ENCODE results near the gene MROH7. TPM values are rescaled to one million over a fixed set of nuclear protein-coding genes. Genes with fewer than 3 reads are reported as not detected.

Gene MROH7
- total and polyA plus RNA-seq, 2 of the 13 experiments (the other 11 are each of a cell fraction or from before 2014, with no cell fraction given) = 0.09 TPM

- no peak for TF ChIP-seq ZNF18 (CRISPR knock-in tag; IDR thresholded peaks at IDR 0.05; ENCODE audit: insufficient replicate concordance)
- no peak for TF ChIP-seq SMARCC2 (IDR thresholded peaks at IDR 0.05)
- TF ChIP-seq HNRNPLL (IDR thresholded peaks at IDR 0.05; ENCODE audit: low read depth, low read length, poor library complexity, severe bottlenecking) = no peak
- TF ChIP-seq CHD4 (IDR thresholded peaks at IDR 0.05; ENCODE audit: borderline replicate concordance, low read length) = no peak
- no peak for TF ChIP-seq ESRRA (CRISPR knock-in tag; IDR thresholded peaks at IDR 0.05; ENCODE audit: low read depth)
- TF ChIP-seq MYC (CRISPR knock-in tag; IDR thresholded peaks at IDR 0.05; ENCODE audit: borderline replicate concordance) = no peak
These were observed 83.2 kb downstream of the MROH7 start (continued) for GRCh38 chr1:54724771-54725170.

GRCh38 chr1:54728027-54728426 is 86.4 kb downstream of the MROH7 start:
- no peaks in the 10 kb centered on the region for H3K4me1 ChIP-seq (ENCODE audit: insufficient read depth, low read length)
- TF ChIP-seq RBFOX2 (IDR thresholded peaks at IDR 0.05; ENCODE audit: low read depth, low read length) = 0 out of 2 replicates have a peak, but pooled peaks have one; percentile 17
- TF ChIP-seq ZNF20 (CRISPR knock-in tag; IDR thresholded peaks at IDR 0.05) = no peak
- no peak overlapping the region for H3K9ac ChIP-seq (ENCODE audit: insufficient read depth, low read depth, low read length)
- no peaks in the 10 kb centered on the region for H3K79me2 ChIP-seq (ENCODE audit: insufficient read depth, low read length)
- WGBS (ENCODE audit: low lambda C conversion rate) = 99% methylated on average over 3 of the region's 3 CpGs
- no peak overlapping the region for H3K4me3 ChIP-seq (replicated peaks in 1 of 3; ENCODE audit: insufficient read depth in 1 of 3, low read depth in 2 of 3, low read length in 3 of 3)
- in situ Hi-C loops (cut with HindIII; ENCODE audit: extremely low pct_ligation_motif_present, low pct_unique_long_range_greater_than_20kb) = no loop called here
- H3K27ac ChIP-seq (ENCODE audit: extremely low read length, insufficient read depth, low read length) = no peak overlapping the region
- H3K27me3 ChIP-seq (ENCODE audit: control insufficient read depth in 1 of 2, insufficient read depth in 2 of 2, low read length in 2 of 2) = no peaks in the 10 kb centered on the region
- peaks cover 16 to 89% of the 10 kb centered on the region in 2 experiments for H3K36me3 ChIP-seq (replicated peaks in 1 of 2; ENCODE audit: control insufficient read depth in 1 of 2, insufficient read depth in 2 of 2, low read length in 2 of 2)
- no peak for ATAC-seq
- H4K20me1 ChIP-seq (ENCODE audit: insufficient read depth, low read length) = no peaks in the 10 kb centered on the region
- DNase-seq (ENCODE audit: low spot score) = no peak
- no peaks in the 10 kb centered on the region for H3K9me3 ChIP-seq (ENCODE audit: low read length)
- ChIA-PET CTCF (ENCODE audit: low intra/inter-chr PET ratio, low total read pairs) (no interaction called here), POLR2A (no interaction called here)
- intact Hi-C loops (cut with micrococcal nuclease; ENCODE audit: unreplicated experiment) = no loop called here
- BruUV-seq (replicated peaks) = no TSS peak
- no peak overlapping the region for H3K4me2 ChIP-seq (ENCODE audit: low read depth, low read length)
- H2AFZ ChIP-seq (ENCODE audit: low read length) = no peak overlapping the region
- no peak for FAIRE-seq

Data from HepG2 (cell line).